Astrocyte (in vitro differentiated cells and primary cell): ENCODE measurements around the gene ATAD5.

Experiments
- CTCF ChIP-seq: IDR thresholded peaks from 2 replicates; pipeline ENCODE4 v1.5.1; 2011; ENCODE audit warnings: low read depth, mild to moderate bottlenecking, inconsistent platforms, low read length, moderate library complexity; ENCODE audit not compliant: insufficient read depth
- EZH2 ChIP-seq: IDR thresholded peaks from 2 replicates; pipeline ENCODE4 v1.6.1; 2012; ENCODE audit warnings: mild to moderate bottlenecking, low read length, inconsistent platforms; ENCODE audit not compliant: insufficient read depth

GRCh38 chr17:30886187-30886586 lies 54.4 kb downstream of the ATAD5 start:
- TF ChIP-seq CTCF (no peak), EZH2 (no peak)
